HCT116 (cell line): ENCODE results near the gene NBEAL2. TPM values are rescaled to one million over a fixed set of nuclear protein-coding genes. Genes with fewer than 3 reads are reported as not detected.

Experiments used
- ATAC-seq: fragments of 200-7000 bp; cut with Tn5 transposase; 2 replicates; pipeline ENCODE4 v1.9.1; 2020; ENCODE audit warnings: mild to moderate bottlenecking, moderate library complexity
- BruUV-seq: library from RNA; stranded (reverse); fragments of 400-500 nt; replicated peaks from 2 replicates; lab custom pipeline; 2021; lab: Mats Ljungman, UMichigan
- CTCF ChIA-PET: fragments of 300-600 bp; sonication (Branson Sonifier 250); formaldehyde crosslinking; loops from one replicate; lab custom pipeline; 2021; ENCODE audit warnings: antibody characterized with exemption; lab: Charles Lee
- POLR2A ChIA-PET: fragments of 300-600, 350-600 bp; sonication (Branson Sonifier 250); formaldehyde crosslinking; loops from one replicate; lab custom pipeline; 2021; ENCODE audit warnings: antibody characterized with exemption; lab: Charles Lee
- RAD21 ChIA-PET, 2 experiments: fragments of 300-600 bp; sonication (Branson Sonifier 250); formaldehyde crosslinking; loops; one replicate each; lab custom pipeline; 2023; ENCODE audit warnings: low total read pairs in 2 of 2; ENCODE audit not compliant: uncharacterized antibody in 2 of 2, unreplicated experiment in 2 of 2, low non-redundant PET in 1 of 2; lab: Charles Lee
- DNase-seq: peaks from one replicate; pipeline ENCODE4 v3.0.0-alpha.2; 2010; ENCODE audit warnings: low read depth, low spot score
- H2AFZ ChIP-seq: fragments of 200-600 bp; shearing (Covaris generic), sonication (generic); 2 replicates; pipeline ENCODE4 v1.6.1; 2017; ENCODE audit warnings: low read depth, mixed run types, mixed read lengths, antibody characterized with exemption, low read length; ENCODE audit not compliant: poor library complexity, severe bottlenecking
- H3K27ac ChIP-seq: 2 replicates; pipeline ENCODE4 v1.5.1; 2012; ENCODE audit warnings: low read depth, low read length
- H3K27me3 ChIP-seq: fragments of 200-600 bp; sonication (generic); 2 replicates; pipeline ENCODE4 v1.6.1; 2016; ENCODE audit warnings: mixed run types, low read length, mixed read lengths; ENCODE audit not compliant: insufficient read depth
- H3K36me3 ChIP-seq, 2 experiments: fragments of 200-500 bp in 1 of 2; fragments of 200-600 bp in 1 of 2; sonication (Bioruptor generic) in 1 of 2; sonication (generic) in 1 of 2; 2 replicates each; pipeline versions ENCODE4 v1.5.1 to v1.6.1; 2014 to 2016; ENCODE audit warnings: low read length in 2 of 2, inconsistent platforms in 1 of 2, mixed read lengths in 1 of 2, mixed run types in 1 of 2; ENCODE audit not compliant: insufficient read depth in 2 of 2, control insufficient read depth in 1 of 2
- H3K4me1 ChIP-seq, 2 experiments: fragments of 200-600 bp in 1 of 2; sonication (generic) in 1 of 2; 2 replicates each; pipeline versions ENCODE4 v1.5.1 to v1.6.1; 2012 to 2017; ENCODE audit warnings: low read length in 2 of 2, inconsistent platforms in 1 of 2, mild to moderate bottlenecking in 1 of 2, mixed read lengths in 1 of 2, mixed run types in 1 of 2, moderate library complexity in 1 of 2; ENCODE audit not compliant: insufficient read depth in 2 of 2, control insufficient read depth in 1 of 2
- H3K4me2 ChIP-seq: fragments of 200-600 bp; sonication (generic); 2 replicates; pipeline ENCODE4 v1.6.1; 2017; ENCODE audit warnings: mixed run types, low read length, mixed read lengths
- H3K4me3 ChIP-seq, 2 experiments: fragments of 200-600 bp in 1 of 2; sonication (generic) in 1 of 2; replicated peaks in 1 of 2; 2 replicates each; pipeline ENCODE4 v1.5.1; 2011 to 2016; ENCODE audit warnings: low read length in 2 of 2, control low read depth in 1 of 2, low read depth in 1 of 2, mild to moderate bottlenecking in 1 of 2, mixed read lengths in 1 of 2, mixed run types in 1 of 2
- H3K79me2 ChIP-seq: fragments of 200-600 bp; sonication (generic); 2 replicates; pipeline ENCODE4 v1.6.1; 2017; ENCODE audit warnings: mild to moderate bottlenecking, mixed run types, low read length, moderate library complexity, mixed read lengths; ENCODE audit not compliant: insufficient read depth
- H3K9ac ChIP-seq: fragments of 200-600 bp; sonication (generic); 2 replicates; pipeline ENCODE4 v1.6.1; 2016; ENCODE audit warnings: low read length, mixed read lengths
- H3K9me2 ChIP-seq: fragments of 200-600 bp; sonication (generic), shearing (Covaris generic); 2 replicates; pipeline ENCODE4 v1.6.1; 2017; ENCODE audit warnings: mixed run types, mild to moderate bottlenecking, moderate library complexity; ENCODE audit not compliant: insufficient read depth
- H3K9me3 ChIP-seq, 2 experiments: fragments of 200-500 bp in 1 of 2; fragments of 200-600 bp in 1 of 2; sonication (Bioruptor generic) in 1 of 2; sonication (generic) in 1 of 2; 2 replicates each; pipeline ENCODE4 v1.6.1; 2014 to 2017; ENCODE audit warnings: low read length in 2 of 2, mixed read lengths in 2 of 2, inconsistent platforms in 1 of 2, low read depth in 1 of 2, mild to moderate bottlenecking in 1 of 2, mixed run types in 1 of 2, moderate library complexity in 1 of 2; ENCODE audit not compliant: control insufficient read depth in 1 of 2, insufficient read depth in 1 of 2
- H4K20me1 ChIP-seq: fragments of 200-600 bp; sonication (generic), shearing (Covaris generic); 2 replicates; pipeline ENCODE4 v1.6.1; 2017; ENCODE audit warnings: mixed run types, mild to moderate bottlenecking, moderate library complexity; ENCODE audit not compliant: insufficient read depth
- CEBPB ChIP-seq: IDR thresholded peaks from 2 replicates; pipeline ENCODE4 v1.6.1; 2012; ENCODE audit warnings: low read depth
- CTCF ChIP-seq, 3 experiments: fragments of 200-600 bp in 1 of 3; sonication (generic) in 1 of 3; IDR thresholded peaks in 2 of 3; conservative IDR thresholded peaks in 1 of 3; 2 replicates each; pipeline ENCODE4 v1.5.1; 2012 to 2017; ENCODE audit warnings: low read depth in 2 of 3, low read length in 2 of 3, antibody characterized with exemption in 1 of 3, borderline replicate concordance in 1 of 3, control low read depth in 1 of 3, mild to moderate bottlenecking in 1 of 3, mixed read lengths in 1 of 3, mixed run types in 1 of 3, moderate library complexity in 1 of 3; ENCODE audit not compliant: insufficient read depth in 1 of 3
- EGR1 ChIP-seq: IDR thresholded peaks from 2 replicates; pipeline ENCODE4 v1.6.1; 2012; ENCODE audit warnings: low read depth
- EZH2 ChIP-seq: fragments of 200-600 bp; sonication (generic); IDR thresholded peaks from 2 replicates; pipeline ENCODE4 v1.6.1; 2017; ENCODE audit warnings: antibody characterized with exemption, mixed run types
- EZH2phosphoT487 ChIP-seq: fragments of 200-600 bp; IDR thresholded peaks from 2 replicates; pipeline ENCODE4 v1.6.1; 2018; ENCODE audit warnings: antibody characterized with exemption, borderline replicate concordance
- POLR2AphosphoS5 ChIP-seq: IDR thresholded peaks from 2 replicates; pipeline ENCODE4 v1.6.1; 2011; ENCODE audit warnings: mild to moderate bottlenecking, low read depth, low read length, moderate library complexity
- RAD21 ChIP-seq: IDR thresholded peaks from 2 replicates; pipeline ENCODE4 v1.6.1; 2012; ENCODE audit warnings: low read depth, mild to moderate bottlenecking
- ZFX ChIP-seq: fragments of 450-650 bp; IDR thresholded peaks from 2 replicates; pipeline ENCODE4 v1.6.1; 2017
- ZNF274 ChIP-seq: fragments of 200-500 bp; sonication (Bioruptor generic); IDR thresholded peaks from 2 replicates; pipeline ENCODE4 v1.6.1; 2014; ENCODE audit warnings: mild to moderate bottlenecking, low read depth, low read length, inconsistent platforms
- intact Hi-C: fragments of 100-400 bp; cut with micrococcal nuclease; formaldehyde crosslinking; loops from 2 replicates; pipeline ENCODE4 v1.10.0; 2022
- total RNA-seq: library from RNA; stranded (reverse); gene quantifications from one replicate; pipeline ENCODE4 v1.2.1, GENCODE V29; 2021; ENCODE audit not compliant: unreplicated experiment
- TF ChIP-seq, protein P1 (sequence below): IDR thresholded peaks from 2 replicates; pipeline ENCODE4 v1.6.1; 2011; ENCODE audit warnings: mild to moderate bottlenecking, low read length, moderate library complexity; ENCODE audit not compliant: insufficient replicate concordance; ENCODE audit errors: extremely low read depth
- TF ChIP-seq, protein P2 (sequence below): IDR thresholded peaks from 2 replicates; pipeline ENCODE4 v1.6.1; 2012

The NBEAL2 gene
- total RNA-seq, 1 experiment from 2014 or later = 72.9 TPM

DNA sequence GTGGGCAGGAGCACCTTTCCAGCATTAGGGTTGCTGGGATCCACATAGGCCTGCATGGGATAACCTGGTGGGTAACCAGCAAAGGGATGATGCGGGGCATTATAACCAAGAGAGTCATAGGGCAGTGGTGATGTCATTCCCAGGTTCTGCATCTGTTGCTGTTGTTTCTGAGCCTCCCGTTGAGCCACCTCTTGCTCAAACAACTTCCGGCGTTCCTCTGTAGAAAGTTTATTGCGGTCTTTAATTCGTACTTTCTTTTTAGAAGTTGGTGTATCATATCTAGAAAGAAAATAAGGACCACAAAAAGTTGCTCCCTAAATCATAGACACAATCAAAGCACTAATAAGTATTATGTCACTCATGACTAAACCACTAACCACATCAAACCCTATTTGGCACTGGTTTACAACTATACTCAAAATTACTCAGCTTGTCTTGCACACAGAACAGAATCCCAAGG is 77.8 kb downstream of the NBEAL2 start:
- no peak overlapping the region for H3K4me2 ChIP-seq
- H3K9ac ChIP-seq = no peak overlapping the region
- ChIA-PET POLR2A (no interaction called here), CTCF (no interaction called here), RAD21 (no interaction called here)
- ATAC-seq = no peak
- no peaks in the 10 kb centered on the region; the same call in 1 of the 2 replicates for H4K20me1 ChIP-seq
- intact Hi-C loops = no loop called here
- no peak overlapping the region for H3K27ac ChIP-seq
- H3K4me1 ChIP-seq = no peaks in the 10 kb centered on the region
- H3K79me2 ChIP-seq = peaks cover 33% of the 10 kb centered on the region; the same call in 1 of the 2 replicates
- no peak overlapping the region for H3K4me3 ChIP-seq
- no peaks in the 10 kb centered on the region for H3K9me3 ChIP-seq
- no peaks in the 10 kb centered on the region for H3K9me2 ChIP-seq
- DNase-seq = no peak
- TF ChIP-seq EZH2phosphoT487 (no peak), EGR1 (no peak), ZNF274 (no peak), ZFX (no peak), CEBPB (no peak), EZH2 (no peak), POLR2AphosphoS5 (no peak), RAD21 (no peak), CTCF (IDR thresholded peaks at IDR 0.05 in 2 of 3, conservative IDR thresholded peaks at IDR 0.05 in 1 of 3; ENCODE audit: borderline replicate concordance in 1 of 3, insufficient read depth in 1 of 3, low read depth in 2 of 3, low read length in 2 of 3) (no peak)
- TF ChIP-seq, protein P1, sequence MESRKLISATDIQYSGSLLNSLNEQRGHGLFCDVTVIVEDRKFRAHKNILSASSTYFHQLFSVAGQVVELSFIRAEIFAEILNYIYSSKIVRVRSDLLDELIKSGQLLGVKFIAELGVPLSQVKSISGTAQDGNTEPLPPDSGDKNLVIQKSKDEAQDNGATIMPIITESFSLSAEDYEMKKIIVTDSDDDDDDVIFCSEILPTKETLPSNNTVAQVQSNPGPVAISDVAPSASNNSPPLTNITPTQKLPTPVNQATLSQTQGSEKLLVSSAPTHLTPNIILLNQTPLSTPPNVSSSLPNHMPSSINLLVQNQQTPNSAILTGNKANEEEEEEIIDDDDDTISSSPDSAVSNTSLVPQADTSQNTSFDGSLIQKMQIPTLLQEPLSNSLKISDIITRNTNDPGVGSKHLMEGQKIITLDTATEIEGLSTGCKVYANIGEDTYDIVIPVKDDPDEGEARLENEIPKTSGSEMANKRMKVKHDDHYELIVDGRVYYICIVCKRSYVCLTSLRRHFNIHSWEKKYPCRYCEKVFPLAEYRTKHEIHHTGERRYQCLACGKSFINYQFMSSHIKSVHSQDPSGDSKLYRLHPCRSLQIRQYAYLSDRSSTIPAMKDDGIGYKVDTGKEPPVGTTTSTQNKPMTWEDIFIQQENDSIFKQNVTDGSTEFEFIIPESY = no peak
- TF ChIP-seq, protein P2, sequence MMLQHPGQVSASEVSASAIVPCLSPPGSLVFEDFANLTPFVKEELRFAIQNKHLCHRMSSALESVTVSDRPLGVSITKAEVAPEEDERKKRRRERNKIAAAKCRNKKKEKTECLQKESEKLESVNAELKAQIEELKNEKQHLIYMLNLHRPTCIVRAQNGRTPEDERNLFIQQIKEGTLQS = no peak
- TF ChIP-seq, all 23 proteins: peak for 0
- Histone ChIP-seq H3K27me3 (no peaks in the 10 kb centered on the region), H3K36me3 (peaks cover 0 to 6% of the 10 kb centered on the region in 2 experiments; a peak in 1 of 4 replicates), H2AFZ (no peak overlapping the region)
- BruUV-seq = no TSS peak

Other genes with a start within 250 kb of the NBEAL2 start
- not detected for gene MYL3, start 116.2 kb upstream of the NBEAL2 start, total RNA-seq
- 0.32 TPM for gene PTH1R, start 101.9 kb upstream of the NBEAL2 start, total RNA-seq
- gene CCDC12, start 2.9 kb upstream of the NBEAL2 start, total RNA-seq = 46.5 TPM
- gene SETD2, start 184.4 kb downstream of the NBEAL2 start, total RNA-seq = 33.0 TPM